GM19372 (cell line): Measurements from ENCODE around the gene MED28.
"Not testable (repeated sequence)": the region's sequence is repeated elsewhere in the genome, so short reads cannot be mapped to it uniquely, and the experiment has no call there.

Experiments
- ATAC-seq: cut with Tn5 transposase; IDR thresholded peaks from one replicate; pipeline ENCODE4 v1.9.1; 2021; ENCODE audit warnings: mild to moderate bottlenecking, low read depth, moderate library complexity; ENCODE audit not compliant: unreplicated experiment

Gene MED28, protein sequence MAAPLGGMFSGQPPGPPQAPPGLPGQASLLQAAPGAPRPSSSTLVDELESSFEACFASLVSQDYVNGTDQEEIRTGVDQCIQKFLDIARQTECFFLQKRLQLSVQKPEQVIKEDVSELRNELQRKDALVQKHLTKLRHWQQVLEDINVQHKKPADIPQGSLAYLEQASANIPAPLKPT

DNA sequence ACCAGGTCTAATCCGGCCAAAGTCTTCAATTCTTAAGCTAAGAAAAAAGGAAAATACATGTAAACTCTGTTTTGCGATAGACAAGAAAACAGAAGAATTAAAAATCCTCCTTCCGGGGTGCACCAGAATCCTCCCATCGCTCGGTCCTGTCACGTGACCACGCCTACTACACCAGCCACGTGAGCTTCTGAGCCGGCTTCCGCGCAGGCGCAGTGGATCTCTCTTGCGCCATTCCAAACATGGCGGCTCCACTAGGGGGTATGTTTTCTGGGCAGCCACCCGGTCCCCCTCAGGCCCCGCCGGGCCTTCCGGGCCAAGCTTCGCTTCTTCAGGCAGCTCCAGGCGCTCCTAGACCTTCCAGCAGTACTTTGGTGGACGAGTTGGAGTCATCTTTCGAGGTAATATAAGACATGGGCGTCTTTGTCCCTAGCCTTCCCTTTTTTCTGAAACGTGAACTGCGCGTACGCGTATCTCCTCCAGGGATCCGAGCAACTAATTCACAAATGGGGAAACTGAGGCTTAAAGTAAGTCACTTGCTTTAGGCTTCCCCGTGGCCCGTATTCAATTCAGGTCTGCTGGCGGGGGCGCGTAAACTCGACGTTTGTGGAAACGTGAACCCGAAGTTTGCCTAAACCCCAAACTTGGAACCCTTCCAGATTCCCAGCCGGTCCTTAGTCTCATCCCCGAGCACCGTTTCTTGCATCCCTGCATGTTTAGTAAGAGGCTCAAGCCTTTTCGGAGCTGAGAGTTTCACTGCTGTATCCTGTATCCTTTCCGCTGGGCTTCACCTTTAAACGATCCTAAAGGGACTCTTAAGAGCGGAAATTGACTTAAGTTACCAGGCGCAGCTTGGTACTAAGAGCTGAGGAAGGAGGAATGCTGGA lies at the start of gene MED28:
Gene MED28 (plus strand): TSS at position 226 of the 884 bp plus-strand sequence. CDS start 14 bp downstream, at position 240.
- ATAC-seq = peak; percentile 93

DNA sequence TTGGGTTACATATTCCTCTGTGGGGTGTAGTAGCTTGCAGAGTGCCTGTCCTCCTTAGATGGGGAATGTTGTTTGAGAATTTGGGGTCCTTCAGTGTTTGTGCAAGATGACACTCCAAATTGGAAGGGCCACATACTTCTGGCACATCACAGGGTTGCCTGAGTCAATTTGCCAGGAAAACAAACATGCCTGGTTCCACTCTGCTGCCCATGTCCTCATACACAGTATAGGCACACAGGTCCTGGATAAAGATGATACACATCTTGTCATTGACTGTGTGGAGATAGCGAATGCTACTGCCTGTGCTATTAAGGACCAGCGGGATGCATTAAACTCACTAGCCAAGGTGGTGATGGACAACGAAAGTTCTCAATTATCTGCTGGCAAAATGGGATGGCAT lies 48.6 kb upstream of the MED28 start:
- ATAC-seq = no peak

DNA sequence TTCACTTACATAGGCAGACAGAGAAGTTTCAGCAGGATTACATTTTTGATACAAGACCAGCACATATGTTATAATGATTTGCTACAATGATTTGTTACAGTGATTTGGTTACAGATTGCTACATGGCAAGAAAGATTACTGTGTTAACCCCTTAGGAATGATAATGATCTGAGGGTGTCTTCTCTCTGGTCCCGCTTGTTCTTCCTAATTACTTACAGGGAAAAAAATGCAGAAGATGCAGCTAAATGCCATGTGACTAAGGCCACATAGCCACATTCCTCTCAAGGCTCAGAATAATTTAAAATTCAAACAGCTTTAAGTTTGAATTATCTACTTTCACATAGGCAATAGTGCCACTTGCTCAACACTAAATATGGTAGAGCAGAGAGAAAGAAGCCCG lies 47.2 kb upstream of the MED28 start:
- ATAC-seq = no peak

- no peak for ATAC-seq
Measured at GRCh38 chr4:17574206-17574605, 40.2 kb upstream of the MED28 start.

DNA sequence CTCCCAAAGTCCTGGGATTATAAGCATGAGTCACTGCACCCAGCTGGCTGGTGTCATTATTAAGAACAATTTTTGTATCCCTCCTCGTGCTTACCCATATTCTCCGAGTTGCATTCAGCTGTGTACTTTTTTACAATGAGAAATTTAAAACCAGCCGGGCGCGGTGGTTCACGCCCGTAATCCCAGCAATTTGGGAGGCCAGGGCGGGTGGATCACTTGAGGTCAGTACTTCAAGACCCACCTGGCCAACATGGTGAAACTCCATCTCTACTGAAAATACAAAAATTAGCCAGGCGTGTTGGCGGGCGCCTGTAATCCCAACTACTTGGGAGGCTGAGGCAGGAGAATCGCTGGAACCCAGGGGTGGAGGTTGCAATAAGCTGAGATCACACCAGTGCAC lies 39.3 kb upstream of the MED28 start:
- ATAC-seq = not testable (repeated sequence)

GRCh38 chr4:17576932-17577664 lies 37.3 kb upstream of the MED28 start, which contains the start of gene LAP3:
LAP3 (plus strand) TSS chr4:17577198; CDS start chr4:17577466, 268 bp downstream.
- ATAC-seq = peak; percentile 79

DNA sequence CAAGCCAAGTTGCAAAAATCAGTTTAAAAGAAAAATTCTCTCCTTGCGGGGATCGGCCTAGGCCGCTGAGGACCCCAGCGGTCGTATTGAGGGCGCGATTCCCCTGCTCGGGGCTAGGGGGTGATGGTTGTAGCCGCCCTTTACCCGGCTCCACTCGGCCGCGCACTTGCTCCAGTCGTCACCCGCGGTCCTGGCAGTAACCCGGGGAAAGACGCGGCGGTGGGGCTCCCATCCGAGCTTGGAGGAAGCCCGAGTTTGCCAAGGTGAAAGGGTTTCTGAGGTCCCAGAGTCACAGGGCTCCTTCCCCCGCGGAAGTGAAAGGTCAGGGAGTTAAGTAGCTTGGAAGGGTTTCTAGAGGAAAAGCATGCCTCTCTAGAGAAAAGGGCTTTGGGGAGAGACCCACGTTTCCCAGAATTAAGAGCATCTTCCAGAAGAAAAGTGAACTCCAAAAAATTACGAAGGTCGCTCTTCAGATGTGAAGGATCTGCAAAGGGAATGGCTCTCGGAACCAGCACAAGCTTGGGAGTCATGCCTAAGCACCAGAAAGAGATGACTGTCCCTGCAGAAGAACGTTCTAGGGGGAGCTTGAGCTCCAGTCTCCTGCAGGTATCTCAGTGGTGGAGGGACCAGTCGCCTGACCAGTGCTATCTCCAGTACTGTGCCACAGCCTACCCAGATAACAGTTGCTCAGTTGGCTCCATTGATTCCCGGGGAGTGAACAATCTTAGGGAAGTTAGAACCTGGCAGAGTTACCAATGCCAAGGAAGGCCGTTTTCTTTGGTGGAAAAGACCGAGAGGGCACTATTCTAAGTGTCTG lies 36.6 kb upstream of the MED28 start:
- ATAC-seq = peak; percentile 14

- ATAC-seq = peak; percentile 19
Measured at GRCh38 chr4:17578482-17578891, 36.0 kb upstream of the MED28 start.

GRCh38 chr4:17580969-17581368 lies 33.5 kb upstream of the MED28 start:
- ATAC-seq = no peak

DNA sequence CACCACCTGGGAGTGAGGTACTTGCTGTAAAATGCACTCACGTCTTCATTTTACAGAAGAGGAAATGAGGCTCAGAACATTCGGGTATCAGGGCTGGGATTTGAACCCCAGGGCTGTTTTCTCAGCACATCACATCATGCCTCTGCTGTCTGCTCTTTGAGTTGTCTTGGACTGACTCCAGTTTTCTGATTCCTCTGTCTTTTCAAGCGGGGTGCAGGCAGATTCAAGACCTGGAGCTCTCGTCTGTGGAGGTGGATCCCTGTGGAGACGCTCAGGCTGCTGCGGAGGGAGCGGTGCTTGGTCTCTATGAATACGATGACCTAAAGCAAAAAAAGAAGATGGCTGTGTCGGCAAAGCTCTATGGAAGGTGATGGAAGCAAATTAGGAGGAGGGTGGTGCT lies 31.2 kb upstream of the MED28 start:
- ATAC-seq = no peak

GRCh38 chr4:17583941-17584340 lies 30.5 kb upstream of the MED28 start:
- ATAC-seq = no peak

- no peak for ATAC-seq
Measured at GRCh38 chr4:17584521-17585213, 29.8 kb upstream of the MED28 start.

DNA sequence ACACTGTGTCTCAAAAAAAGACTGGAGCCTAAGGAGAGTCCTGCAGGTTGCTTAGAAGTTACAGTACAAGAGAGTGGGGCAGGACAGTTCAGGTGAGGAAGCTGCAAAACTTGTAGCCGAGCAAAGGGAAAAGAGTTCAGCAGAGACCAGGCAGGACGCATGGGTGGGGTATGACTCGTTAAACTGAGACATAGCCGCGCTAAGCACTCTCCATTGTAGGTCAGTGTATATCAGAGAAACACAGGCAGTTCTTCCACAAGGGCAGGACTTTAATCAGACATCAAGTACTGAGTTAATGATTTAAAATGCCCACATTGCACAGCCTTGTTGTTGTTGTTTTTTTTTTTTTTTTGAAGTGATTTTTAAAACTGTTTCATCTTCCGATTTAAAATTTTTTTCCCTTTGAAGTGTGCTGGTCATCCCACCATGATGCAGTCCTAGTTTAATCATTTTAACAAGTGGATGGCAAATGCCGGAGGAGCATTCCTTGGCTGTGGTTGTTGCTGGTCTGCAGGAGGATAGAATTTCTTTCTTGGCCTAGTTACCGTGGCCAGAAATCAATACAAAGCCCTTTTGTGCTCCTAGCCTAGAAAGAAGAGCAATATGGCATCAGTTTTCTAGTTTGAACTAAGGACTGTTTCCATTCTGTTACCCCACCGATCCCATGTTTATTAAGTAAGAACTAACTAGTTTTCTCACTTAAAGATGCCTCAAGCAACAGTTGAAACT lies 27.2 kb upstream of the MED28 start:
- ATAC-seq = no peak

DNA sequence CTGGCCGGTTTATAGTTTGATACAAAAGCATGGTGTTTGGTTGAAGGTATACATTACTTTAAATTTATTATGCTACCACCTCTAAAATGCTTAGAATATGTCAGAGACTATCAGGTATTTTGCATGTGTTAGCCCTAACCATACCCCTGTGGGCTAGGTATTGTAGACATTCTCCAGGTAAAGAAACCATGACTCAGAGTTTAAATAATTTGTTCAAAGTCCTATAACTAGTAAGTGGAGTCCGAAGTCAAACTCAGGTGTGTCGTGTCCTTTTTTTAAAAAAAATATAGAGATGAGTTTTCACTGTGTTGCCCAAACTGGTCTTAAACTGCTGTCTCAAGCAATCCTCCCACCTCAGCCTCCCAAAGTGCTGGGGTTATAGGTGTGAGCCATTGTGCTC lies 25.1 kb upstream of the MED28 start:
- no peak for ATAC-seq

DNA sequence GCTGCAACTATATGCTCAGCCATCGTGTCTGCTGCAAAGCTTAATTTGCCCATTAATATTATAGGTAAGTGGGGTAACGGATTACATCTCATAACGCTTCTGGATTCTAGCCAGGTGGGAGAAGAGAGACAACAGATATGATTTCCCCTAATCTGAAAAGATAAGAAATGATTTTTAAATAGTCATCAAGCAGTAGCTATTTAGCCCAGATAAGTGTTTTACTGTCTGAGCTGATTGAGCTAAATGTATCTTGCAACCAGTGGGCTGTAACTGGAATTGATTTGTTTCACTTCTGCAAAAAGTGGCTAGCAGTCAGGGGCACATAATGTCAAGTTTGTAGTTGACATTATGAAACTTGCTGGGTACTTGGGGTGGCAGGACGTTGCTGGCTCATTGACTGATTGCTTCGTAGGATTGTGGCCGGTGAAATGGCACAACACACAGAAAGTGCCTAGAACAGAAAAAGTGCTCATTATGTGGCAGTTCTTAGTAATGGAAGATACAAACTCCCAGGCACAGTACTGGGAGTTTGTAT lies 18.9 kb upstream of the MED28 start:
- peak; percentile 87 for ATAC-seq

GRCh38 chr4:17597517-17597916 lies 16.9 kb upstream of the MED28 start:
- ATAC-seq = no peak

- ATAC-seq = no peak
Measured at GRCh38 chr4:17599826-17600225, 14.6 kb upstream of the MED28 start.

- no peak for ATAC-seq
Measured at GRCh38 chr4:17605236-17605635, 9.2 kb upstream of the MED28 start.
